NCI-H146 (cell line): ENCODE results near the gene NAIF1.
"Not testable (repeated sequence)": the region's sequence is repeated elsewhere in the genome, so short reads cannot be mapped to it uniquely, and the experiment has no call there.

Experiments
- DNase-seq: peaks from one replicate; lab custom pipeline; 2025; lab: John Stamatoyannopoulos, UW

The NAIF1 gene

DNA sequence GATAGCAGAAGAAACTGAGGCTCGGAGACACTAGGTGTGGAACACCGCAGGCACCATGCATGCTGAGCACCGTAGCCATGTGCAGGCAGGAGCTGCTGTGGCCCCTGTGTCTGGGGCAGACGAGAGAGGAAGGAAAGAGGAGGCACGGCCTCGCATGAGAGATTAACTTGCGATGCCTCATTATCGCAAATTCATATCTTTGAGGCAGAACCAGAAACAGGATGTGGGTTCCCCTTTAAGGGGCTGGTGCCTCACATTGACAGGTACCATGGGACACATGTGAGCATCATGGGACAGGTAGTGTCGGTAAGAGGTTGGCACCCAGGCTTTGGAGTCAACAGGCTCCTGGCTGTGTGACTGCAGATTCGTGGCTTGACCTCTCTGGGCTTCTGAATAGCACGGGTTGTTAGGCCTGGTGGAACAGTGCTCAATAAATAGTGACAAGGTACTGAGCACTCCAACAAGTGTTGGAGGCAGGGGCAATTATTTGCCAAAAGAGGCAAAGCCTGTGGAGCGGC, 40.8 kb downstream of the NAIF1 start:
- DNase-seq = no peak

DNA sequence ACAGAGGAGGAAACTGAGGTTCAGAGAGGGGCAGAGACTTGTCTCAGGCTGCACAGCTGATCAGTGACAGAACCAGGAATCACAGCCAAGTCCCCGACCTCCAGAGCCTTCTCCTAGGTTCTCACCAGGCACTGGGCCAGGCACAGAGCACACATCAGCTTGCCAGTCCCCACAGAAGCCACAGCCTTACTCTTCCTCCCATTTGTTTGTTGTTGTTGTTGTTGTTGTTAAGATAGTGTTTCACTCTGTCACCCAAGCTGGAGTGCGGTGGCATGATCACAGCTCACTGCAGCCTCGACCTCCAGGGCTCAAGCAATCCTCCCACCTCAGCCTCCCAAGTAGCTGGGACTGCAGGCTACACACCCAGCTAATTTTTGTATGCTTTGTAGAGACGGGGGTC, 41.4 kb downstream of the NAIF1 start:
- no peak for DNase-seq

DNA sequence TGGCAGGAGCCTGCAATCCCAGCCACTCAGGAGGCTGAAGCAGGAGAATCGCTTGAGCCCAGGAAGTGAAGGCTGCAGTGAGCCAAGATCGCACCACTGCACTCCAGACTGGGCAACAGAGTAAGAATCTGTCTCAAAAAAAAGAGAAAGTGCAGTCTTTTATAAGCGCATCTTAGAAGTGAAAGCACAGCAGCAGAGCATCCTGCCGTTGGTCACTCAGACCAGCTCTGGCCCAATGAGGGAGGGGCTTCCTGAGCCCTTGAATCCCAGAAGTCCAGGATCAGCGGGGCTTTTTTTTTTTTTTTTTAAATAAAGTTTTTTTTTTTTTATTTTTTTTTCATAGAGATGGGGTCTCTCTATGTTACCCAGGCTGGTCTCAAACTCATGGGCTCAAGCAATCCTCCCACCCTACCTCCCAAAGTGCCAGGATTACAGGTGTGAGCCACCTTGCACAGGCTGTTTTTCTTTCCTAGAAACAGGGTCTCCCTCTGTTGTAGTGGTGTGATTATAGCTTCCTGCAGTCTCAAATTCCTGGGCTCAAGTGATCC, 42.3 kb downstream of the NAIF1 start:
- no peak for DNase-seq

DNA sequence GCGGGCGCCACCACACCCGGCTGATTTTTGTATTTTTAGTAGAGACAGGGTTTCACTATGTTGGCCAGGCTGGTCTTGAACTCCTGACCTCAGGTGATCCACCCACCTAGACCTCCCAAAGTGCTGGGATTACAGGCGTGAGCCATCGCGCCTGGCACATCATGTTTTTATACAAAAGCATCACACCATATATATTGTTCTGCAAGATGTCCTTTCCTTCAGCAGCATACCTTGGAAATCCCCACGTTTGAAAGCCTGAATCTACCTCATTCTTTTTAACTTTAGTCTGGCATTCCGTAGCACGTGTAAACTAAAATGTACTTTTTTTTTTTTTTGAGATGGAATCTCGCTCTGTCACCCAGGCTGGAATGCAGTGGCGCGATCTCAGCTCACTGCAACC, 43.4 kb downstream of the NAIF1 start:
- not testable (repeated sequence) for DNase-seq

DNA sequence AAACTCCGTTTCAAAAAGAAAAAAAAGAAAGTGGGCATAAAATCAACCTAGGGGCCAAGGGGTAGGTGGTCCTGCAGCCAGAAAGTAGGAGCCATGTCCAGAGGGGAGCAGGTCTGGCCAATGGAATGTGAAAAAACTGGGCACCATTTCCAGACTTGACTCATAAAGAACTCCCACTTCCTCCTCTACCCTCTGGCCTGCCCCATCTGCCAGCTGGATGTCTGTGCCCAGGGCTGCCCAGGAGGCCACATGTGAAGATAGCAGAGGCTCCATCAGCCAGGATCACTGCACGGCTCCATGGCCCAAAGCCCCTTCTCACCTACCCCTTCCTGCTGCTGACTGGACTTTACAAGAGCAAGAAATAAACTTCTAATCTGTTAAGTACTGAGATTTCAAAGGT, 44.2 kb downstream of the NAIF1 start:
- no peak for DNase-seq

DNA sequence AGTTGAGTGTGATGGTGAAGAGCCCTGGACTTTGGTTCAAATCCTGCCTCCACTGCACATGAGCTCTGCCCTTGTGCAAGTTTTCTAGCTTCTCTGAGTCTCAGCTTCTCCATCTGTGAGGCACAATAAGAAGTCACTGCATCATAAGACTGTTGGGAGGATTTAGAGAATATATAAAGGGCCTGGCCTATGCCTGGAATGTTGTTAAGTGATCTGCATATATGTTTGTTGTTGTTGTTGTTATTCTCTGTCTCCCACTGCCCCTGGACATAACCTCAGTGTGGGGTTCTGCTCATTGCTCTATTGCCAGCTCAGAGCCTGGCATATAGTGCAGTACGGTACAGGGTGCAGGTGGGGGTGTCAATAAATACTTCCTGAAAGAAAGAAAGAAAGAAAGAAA, 46.0 kb downstream of the NAIF1 start:
- DNase-seq = no peak

DNA sequence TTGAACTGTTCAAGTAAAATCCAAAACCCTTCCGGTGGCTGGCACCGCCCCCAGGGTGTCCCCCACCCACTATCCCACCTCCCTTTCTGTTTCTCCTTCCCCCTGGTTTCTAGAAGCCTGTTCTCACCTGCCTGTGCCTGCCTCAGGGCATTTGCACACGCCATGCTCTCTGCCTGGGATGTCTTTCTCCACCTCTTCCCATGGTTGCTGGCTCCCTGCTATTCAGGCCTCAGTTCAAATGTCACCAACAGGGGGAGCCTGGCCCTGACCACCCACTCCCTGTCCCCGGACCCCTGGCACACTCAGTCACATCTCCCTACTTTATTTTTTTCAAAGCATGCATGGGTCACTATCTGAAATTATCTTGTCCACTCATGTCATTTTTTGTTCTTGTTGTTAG, 46.4 kb downstream of the NAIF1 start:
- no peak for DNase-seq

DNA sequence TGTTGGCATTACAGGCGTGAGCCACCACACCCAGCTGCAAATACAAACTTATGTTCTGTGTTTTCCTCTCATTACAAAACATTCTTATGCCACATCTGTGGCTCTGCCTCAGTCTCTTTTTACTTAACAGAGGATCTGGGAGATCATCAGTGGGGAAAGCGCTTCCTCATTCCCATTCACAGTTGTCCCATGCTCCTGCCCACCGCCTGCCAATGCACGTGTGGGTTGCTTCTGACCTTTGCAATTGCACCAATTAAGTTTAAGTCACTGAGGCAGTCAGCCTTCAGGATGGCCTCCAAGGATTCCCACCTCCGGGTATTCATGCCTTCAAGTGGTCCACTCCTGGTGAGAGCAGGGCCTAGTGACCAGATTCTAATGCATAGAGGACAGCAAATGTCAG, 51.4 kb downstream of the NAIF1 start:
- DNase-seq = no peak
